HG03135 (cell line): Measurements from ENCODE around the gene NPIPA3.
"Not testable (repeated sequence)": the region's sequence is repeated elsewhere in the genome, so short reads cannot be mapped to it uniquely, and the experiment has no call there.

Experiments
- ATAC-seq: cut with Tn5 transposase; IDR thresholded peaks from one replicate; pipeline ENCODE4 v1.9.1; 2021; ENCODE audit warnings: mild to moderate bottlenecking, moderate library complexity; ENCODE audit not compliant: unreplicated experiment

The NPIPA3 gene

GRCh38 chr16:14703156-14704011, at the start of gene NPIPA3:
Gene NPIPA3, plus strand, starts transcription at chr16:14703411. Its CDS starts 5,533 bp downstream, at chr16:14708944.
- ATAC-seq = peak; percentile 96

GRCh38 chr16:14658063-14658462, 45.1 kb upstream of the NPIPA3 start:
- peak; percentile 71 for ATAC-seq

GRCh38 chr16:14667347-14668266, 35.6 kb upstream of the NPIPA3 start:
- no peak for ATAC-seq

GRCh38 chr16:14668556-14669223, 34.5 kb upstream of the NPIPA3 start:
- ATAC-seq = no peak

- ATAC-seq = no peak
These were observed 33.4 kb upstream of the NPIPA3 start for GRCh38 chr16:14669776-14670175.

- ATAC-seq = peak; percentile 82
These were observed 30.7 kb upstream of the NPIPA3 start for GRCh38 chr16:14672403-14672971.

- ATAC-seq = no peak
These were observed 26.6 kb upstream of the NPIPA3 start for GRCh38 chr16:14676633-14677032.

- no peak for ATAC-seq
These were observed 25.6 kb upstream of the NPIPA3 start for GRCh38 chr16:14677627-14678026.

- no peak for ATAC-seq
These were observed 24.3 kb upstream of the NPIPA3 start for GRCh38 chr16:14678748-14679497.

- not testable (repeated sequence) for ATAC-seq
These were observed 22.8 kb upstream of the NPIPA3 start for GRCh38 chr16:14680396-14680795.

GRCh38 chr16:14681115-14681514, 22.1 kb upstream of the NPIPA3 start:
- ATAC-seq = no peak

GRCh38 chr16:14682121-14682520, 21.1 kb upstream of the NPIPA3 start:
- ATAC-seq = no peak

- not testable (repeated sequence) for ATAC-seq
These were observed 17.1 kb upstream of the NPIPA3 start for GRCh38 chr16:14685870-14686793.

GRCh38 chr16:14694129-14694528, 9.1 kb upstream of the NPIPA3 start, which contains the start of gene PLA2G10:
Gene PLA2G10, minus strand, starts transcription at chr16:14694308. Its CDS starts 79 bp downstream, at chr16:14694229.
- not testable (repeated sequence) for ATAC-seq

- ATAC-seq = not testable (repeated sequence)
These were observed 1.4 kb upstream of the NPIPA3 start for GRCh38 chr16:14701859-14702258.

- not testable (repeated sequence) for ATAC-seq
These were observed 539 bp upstream of the NPIPA3 start for GRCh38 chr16:14702672-14703071.

- ATAC-seq = not testable (repeated sequence)
These were observed 30.0 kb downstream of the NPIPA3 start for GRCh38 chr16:14733233-14733632.

GRCh38 chr16:14740832-14741385, 37.7 kb downstream of the NPIPA3 start:
- not testable (repeated sequence) for ATAC-seq
